Stimulated activated CD8-positive, alpha-beta memory T cell treated with anti-CD3 and anti-CD28 coated beads, Interleukin-15, amount 100 ng/mL, for 48 hours (primary cell): ENCODE measurements around the gene EFCAB9.
A peak's percentile ranks its signal among the peaks of the same experiment; 100 is the strongest.
"Not testable (repeated sequence)": the region's sequence is repeated elsewhere in the genome, so short reads cannot be mapped to it uniquely, and the experiment has no call there.

Experiments
- DNase-seq, 2 donors: peaks; one replicate each; pipeline ENCODE4 v3.0.0-alpha.2; 2020; ENCODE audit warnings: low read depth in 2 of 2

Gene EFCAB9

DNA sequence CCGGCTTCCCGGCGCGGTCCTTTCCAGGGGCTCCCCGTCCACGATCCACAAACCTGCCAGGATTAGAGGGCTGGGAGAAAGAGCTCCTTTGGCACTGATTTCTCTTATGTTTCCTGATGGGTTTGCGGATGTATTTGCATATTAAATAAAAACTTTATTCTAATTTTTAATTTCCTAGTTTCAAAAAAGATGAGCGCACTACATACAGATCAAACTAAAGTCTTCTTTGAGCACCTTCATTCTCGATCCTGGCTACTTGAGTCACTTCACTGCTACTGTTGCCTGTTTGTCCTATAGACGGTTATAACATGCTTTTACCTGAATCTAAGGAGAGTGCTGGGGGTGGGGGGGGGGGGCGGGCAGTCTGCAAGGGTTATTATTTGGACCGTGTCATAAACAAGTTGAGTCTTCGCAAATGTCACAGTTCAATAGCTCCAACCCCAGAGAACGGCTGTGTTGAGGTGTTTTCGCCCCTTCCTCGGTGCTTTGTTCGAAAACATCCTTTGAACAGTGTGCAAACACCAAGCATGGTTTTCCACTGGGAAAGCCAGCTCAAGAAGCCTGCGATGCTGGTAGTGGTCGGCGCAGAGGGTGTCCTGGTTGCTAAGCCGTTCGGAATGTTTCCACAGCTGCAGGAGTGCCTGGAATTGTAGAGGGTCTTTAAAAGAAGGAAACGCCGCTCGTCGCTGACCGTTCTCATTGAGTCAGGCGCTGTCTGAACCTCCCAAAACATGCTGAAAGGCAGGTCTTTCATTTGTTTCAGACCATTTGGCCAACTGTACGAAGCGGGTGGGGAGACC, 4.9 kb upstream of the EFCAB9 start:
- no peak for DNase-seq

DNA sequence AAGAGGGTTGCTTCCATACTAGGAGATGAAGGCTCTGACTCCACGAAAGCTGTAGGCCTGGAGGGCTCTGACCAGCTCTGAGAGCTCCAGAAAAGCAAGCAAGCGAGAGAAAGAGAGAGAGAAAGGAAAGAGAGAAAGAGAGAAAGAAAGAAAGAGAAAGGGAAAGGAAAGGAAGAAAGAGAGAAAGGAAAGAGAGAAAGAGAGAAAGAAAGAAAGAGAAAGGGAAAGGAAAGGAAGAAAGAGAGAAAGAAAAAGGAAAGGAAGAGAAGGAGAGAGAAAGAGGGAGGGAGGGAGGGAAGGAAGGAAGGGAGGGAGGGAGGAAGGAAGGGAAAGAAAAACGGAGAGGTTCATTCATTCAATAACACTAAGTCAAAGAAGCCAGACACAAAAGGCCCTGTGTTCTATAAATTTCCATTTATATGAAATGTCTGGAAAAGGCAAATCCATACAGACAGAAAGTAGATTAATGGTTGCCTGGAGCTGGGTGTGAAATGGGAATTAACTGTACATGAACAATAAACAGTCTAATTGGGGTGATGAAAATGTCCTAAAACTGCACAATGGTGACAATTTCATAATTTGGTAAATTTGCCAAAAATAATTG, 4.2 kb upstream of the EFCAB9 start:
- DNase-seq: no peak

GRCh38 chr5:172194985-172195774, 1.2 kb downstream of the EFCAB9 start:
- no peak for DNase-seq

DNA sequence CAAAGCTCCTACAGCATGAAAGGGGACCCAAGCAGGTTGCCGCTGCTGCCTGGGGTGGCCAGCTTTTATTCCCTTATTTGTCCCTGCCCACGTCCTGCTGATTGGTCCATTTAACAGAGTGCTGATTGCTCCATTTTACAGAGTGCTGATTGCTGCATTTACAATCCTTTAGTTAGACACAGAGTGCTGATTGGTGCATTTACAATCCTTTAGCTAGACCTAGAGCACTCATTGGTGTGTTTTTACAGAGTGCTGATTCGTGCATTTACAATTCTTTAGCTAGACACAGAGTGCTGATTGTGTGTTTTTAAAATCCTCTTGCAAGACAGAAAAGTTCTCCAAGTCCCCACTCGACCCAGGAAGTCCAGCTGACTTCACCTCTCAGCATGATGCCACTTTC, 3.8 kb downstream of the EFCAB9 start:
- DNase-seq: not testable (repeated sequence)

DNA sequence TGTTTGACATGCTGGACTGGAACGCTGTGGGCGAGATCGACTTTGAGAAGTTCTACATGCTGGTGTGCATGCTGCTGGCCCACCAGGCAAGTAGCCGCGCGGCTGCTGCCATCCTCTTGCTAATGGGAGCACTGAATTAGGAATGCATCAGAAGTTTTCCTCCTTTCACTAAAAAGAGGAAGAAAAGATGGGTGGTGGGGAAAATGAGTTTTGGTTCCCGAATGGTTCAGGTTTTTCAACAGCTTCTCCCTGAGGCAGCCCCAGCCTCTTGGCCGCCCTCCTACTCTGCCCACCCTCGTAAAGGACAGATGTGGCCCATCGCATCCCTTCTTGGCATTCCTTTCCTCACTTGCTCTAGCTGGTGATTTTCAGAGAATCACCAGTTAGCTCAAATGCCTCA, 5.5 kb downstream of the EFCAB9 start:
- no peak for DNase-seq

- no peak for DNase-seq
Measured at GRCh38 chr5:172200476-172200875, 6.5 kb downstream of the EFCAB9 start.

GRCh38 chr5:172205984-172206383, 12.0 kb downstream of the EFCAB9 start:
- not testable (repeated sequence) for DNase-seq

DNA sequence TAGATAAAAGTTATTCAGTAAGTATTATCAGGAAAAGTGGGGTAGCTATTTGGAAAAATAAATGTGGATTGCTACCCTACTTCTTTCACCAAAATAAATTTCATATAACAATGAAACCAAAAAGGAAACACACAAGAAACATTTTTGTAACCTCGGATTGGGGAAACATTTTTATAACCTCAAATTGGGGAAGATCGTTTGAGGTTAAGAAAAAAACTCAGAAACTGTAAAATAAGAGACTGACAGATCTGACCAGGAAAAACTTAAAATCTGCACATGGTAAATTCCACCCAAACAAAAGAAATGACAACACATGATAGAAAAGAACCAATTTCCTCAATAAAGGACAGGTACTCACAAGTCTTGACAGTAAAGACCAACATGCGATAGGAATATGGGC, 13.5 kb downstream of the EFCAB9 start:
- DNase-seq: no peak

DNA sequence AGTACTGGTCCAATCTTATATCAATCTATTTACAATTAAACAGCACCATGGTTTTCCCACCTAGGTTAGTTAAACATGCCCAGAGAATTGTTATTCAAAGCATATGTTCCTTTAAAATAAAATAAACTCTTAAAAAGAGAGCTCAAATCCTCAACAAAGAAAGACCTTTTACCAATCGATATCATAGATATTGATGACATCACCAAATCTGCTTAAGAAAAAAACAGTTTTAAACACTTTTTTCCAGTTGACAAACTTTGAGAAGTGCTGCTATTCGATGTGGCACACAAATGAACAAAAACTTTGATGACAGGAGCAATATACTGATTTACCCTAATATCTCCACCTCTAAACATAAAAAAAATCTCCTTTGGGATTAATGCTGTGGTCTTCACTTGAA, 15.7 kb downstream of the EFCAB9 start:
- DNase-seq: no peak

- DNase-seq: no peak
Measured at GRCh38 chr5:172211676-172212075, 17.7 kb downstream of the EFCAB9 start.

- no peak for DNase-seq
Measured at GRCh38 chr5:172213126-172213525, 19.2 kb downstream of the EFCAB9 start.

GRCh38 chr5:172216345-172216744, 22.4 kb downstream of the EFCAB9 start:
- no peak for DNase-seq

DNA sequence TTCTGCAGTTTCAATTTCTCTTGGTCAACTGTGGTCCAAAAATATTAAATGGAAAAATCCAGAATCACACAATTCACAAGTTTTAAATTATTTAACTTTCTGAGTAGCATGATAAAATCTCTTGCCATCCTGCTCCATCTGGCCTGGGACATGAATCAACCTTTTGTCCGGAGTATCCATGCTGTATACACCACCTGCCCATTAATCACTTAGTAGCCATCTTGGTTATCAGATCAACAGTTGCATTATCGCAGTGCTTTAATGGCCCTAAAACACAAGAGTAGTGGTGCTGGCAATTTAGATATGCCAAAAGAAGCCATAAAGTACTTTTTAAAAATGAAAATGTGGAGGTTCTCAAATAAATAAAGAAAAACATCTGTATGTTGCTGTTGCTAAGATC, 25.3 kb downstream of the EFCAB9 start:
- no peak for DNase-seq

- peak; percentile 33 to 66 for DNase-seq
Measured at GRCh38 chr5:172223901-172224873, 30.2 kb downstream of the EFCAB9 start.

GRCh38 chr5:172224996-172225395, 31.0 kb downstream of the EFCAB9 start:
- DNase-seq: no peak

GRCh38 chr5:172229904-172230303, 35.9 kb downstream of the EFCAB9 start:
- DNase-seq: no peak

GRCh38 chr5:172234031-172234430, 40.1 kb downstream of the EFCAB9 start:
- no peak for DNase-seq

DNA sequence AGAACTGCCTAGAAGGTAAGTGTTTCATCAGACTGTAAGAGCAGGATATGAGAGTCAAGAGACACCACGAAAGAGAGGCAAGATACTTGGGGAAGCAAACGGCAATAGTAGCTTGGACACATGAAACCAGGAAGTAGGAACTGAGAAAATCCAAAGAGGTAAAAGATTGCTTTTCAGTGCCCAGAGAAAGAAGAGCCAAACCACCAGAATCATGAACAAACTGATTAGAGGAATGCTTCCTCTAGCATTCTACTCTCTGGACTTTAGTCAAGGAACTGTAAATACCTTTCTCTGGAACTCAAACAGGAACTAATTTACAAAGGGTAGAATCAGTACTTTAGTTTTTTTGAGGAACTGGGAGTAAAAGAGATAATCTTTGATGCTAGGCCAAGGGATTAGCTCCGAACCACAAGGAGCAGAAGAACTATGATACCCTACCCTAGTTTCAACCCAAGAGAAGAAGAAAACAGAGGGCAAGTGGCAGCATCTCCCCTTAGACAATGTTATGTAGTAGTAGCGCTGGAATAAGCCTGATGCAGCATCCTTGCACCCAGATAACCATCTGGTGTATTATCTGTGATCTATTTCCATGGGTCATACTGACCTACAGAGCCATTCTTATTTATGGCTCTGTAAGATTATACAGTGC, 41.3 kb downstream of the EFCAB9 start:
- no peak for DNase-seq

GRCh38 chr5:172235827-172236736, 42.1 kb downstream of the EFCAB9 start:
- no peak for DNase-seq

DNA sequence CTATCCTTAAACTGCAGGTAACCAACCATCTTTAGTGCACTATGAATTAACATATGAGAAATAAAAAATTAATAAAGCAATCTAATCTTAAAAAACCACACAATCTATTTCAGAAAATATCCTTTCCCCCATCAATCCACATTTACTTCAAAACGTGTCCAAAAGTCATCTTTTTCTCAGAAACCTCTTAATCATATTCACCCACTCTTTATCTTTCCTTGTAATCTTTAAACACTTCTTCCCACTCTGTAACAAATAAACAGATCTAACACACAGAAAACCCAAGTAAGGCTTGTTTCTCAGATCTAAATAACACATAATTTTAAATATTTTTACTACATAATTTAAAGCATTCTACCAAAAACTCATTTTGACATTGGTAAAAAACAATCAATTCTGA, 44.4 kb downstream of the EFCAB9 start:
- DNase-seq: no peak
